Ammon's horn (tissue), 1 donor: Measurements from ENCODE around the gene SLC25A48.
"Not testable (repeated sequence)": the region's sequence is repeated elsewhere in the genome, so short reads cannot be mapped to it uniquely, and the experiment has no call there.

ENCODE experiments used
- DNase-seq: peaks from one replicate; pipeline ENCODE4 v3.0.0-alpha.2; 2016; ENCODE audit warnings: low spot score

SLC25A48 gene

GRCh38 chr5:135829681-135830383 lies 4.6 kb upstream of the SLC25A48 start:
- DNase-seq = peak; percentile 73

GRCh38 chr5:135830384-135830700 lies 4.1 kb upstream of the SLC25A48 start:
- DNase-seq = no peak

GRCh38 chr5:135830876-135831275 lies 3.6 kb upstream of the SLC25A48 start:
- DNase-seq = no peak

GRCh38 chr5:135831439-135831838 lies 3.0 kb upstream of the SLC25A48 start:
- DNase-seq = no peak

- DNase-seq = no peak
Measured at GRCh38 chr5:135831851-135832555, 2.5 kb upstream of the SLC25A48 start.

- no peak for DNase-seq
Measured at GRCh38 chr5:135832941-135833920, 1.2 kb upstream of the SLC25A48 start.

GRCh38 chr5:135833961-135834638 lies 363 bp upstream of the SLC25A48 start:
- no peak for DNase-seq

- DNase-seq = no peak
Measured at GRCh38 chr5:135835766-135836165, 1.3 kb downstream of the SLC25A48 start.

GRCh38 chr5:135838395-135838794 lies 3.9 kb downstream of the SLC25A48 start:
- DNase-seq = not testable (repeated sequence)

- DNase-seq = no peak
Measured at GRCh38 chr5:135839566-135839965, 5.1 kb downstream of the SLC25A48 start.

- DNase-seq = no peak
Measured at GRCh38 chr5:135840959-135841358, 6.5 kb downstream of the SLC25A48 start.

- peak; percentile 87 for DNase-seq
Measured at GRCh38 chr5:135842737-135843136, 8.3 kb downstream of the SLC25A48 start.

- DNase-seq = peak; percentile 82
Measured at GRCh38 chr5:135843571-135844337, 9.3 kb downstream of the SLC25A48 start.

- no peak for DNase-seq
Measured at GRCh38 chr5:135846311-135846710, 11.8 kb downstream of the SLC25A48 start.

- DNase-seq = no peak
Measured at GRCh38 chr5:135847976-135848375, 13.5 kb downstream of the SLC25A48 start.

GRCh38 chr5:135850231-135850630 lies 15.8 kb downstream of the SLC25A48 start:
- DNase-seq = no peak

GRCh38 chr5:135850671-135851070 lies 16.2 kb downstream of the SLC25A48 start:
- no peak for DNase-seq

GRCh38 chr5:135851186-135851914 lies 16.9 kb downstream of the SLC25A48 start:
- peak; percentile 64 for DNase-seq

GRCh38 chr5:135851915-135852845 lies 17.7 kb downstream of the SLC25A48 start:
- no peak for DNase-seq
